A549 (cell line): Measurements from ENCODE around the gene GLB1L3.

ENCODE experiments used
- TF ChIP-seq, protein P1 (sequence below): fragments of >200 bp; sonication (Bioruptor Twin); formaldehyde crosslinking; IDR thresholded peaks from 3 replicates; pipeline ENCODE4 v1.5.1; 2016
- TF ChIP-seq, protein P2 (sequence below): IDR thresholded peaks from 2 replicates; pipeline ENCODE4 v1.6.1; 2012

DNA sequence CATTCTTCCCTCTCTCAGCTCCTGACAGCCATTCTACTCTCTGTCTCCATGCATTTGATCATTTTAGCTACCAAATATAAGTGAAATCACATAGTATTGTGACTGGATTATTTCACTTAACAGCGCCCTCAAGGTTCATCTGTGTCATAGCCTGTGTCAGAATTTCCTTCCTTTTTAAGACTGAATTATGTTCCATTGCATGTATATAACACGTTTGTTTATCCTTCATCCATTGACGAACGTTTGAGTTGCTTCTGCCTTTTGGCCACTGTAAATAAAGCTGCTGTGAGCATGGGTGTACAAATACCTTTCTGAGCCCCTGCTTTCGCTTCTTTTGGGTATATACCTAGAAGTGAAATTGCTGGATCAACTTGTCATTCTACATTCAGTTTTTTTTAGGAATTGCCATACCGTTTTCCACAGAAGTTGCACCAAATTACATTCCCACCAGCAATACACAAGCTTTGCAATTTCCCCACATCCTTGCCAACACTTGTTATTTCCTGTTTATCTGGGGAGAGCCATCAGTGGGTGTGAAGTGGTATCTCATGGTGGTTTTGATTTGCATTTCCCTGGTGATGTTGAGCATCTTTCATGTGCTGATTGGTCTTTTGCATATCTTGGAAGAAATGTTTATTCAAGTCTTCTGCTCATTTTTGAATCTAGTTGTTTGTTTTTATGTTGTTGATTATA lies 73.1 kb downstream of the GLB1L3 start:
- TF ChIP-seq, protein P1, sequence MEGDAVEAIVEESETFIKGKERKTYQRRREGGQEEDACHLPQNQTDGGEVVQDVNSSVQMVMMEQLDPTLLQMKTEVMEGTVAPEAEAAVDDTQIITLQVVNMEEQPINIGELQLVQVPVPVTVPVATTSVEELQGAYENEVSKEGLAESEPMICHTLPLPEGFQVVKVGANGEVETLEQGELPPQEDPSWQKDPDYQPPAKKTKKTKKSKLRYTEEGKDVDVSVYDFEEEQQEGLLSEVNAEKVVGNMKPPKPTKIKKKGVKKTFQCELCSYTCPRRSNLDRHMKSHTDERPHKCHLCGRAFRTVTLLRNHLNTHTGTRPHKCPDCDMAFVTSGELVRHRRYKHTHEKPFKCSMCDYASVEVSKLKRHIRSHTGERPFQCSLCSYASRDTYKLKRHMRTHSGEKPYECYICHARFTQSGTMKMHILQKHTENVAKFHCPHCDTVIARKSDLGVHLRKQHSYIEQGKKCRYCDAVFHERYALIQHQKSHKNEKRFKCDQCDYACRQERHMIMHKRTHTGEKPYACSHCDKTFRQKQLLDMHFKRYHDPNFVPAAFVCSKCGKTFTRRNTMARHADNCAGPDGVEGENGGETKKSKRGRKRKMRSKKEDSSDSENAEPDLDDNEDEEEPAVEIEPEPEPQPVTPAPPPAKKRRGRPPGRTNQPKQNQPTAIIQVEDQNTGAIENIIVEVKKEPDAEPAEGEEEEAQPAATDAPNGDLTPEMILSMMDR, result no peak
- TF ChIP-seq, protein P2, sequence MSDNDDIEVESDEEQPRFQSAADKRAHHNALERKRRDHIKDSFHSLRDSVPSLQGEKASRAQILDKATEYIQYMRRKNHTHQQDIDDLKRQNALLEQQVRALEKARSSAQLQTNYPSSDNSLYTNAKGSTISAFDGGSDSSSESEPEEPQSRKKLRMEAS, result no peak
